Coronary artery (tissue), 2 donors: Measurements from ENCODE around the gene SCN3A.

Experiments
- DNase-seq: peaks from one replicate; pipeline ENCODE4 v3.0.0-alpha.2; 2017; ENCODE audit warnings: low spot score
- H3K27ac ChIP-seq, 2 donors: fragments of 200-600 bp; sonication (generic); one replicate each; pipeline ENCODE4 v1.5.1; 2016 to 2019
- H3K4me3 ChIP-seq: fragments of 200-600 bp; sonication (generic); 2 replicates; pipeline ENCODE4 v1.5.1; 2016; ENCODE audit warnings: mild to moderate bottlenecking, moderate library complexity
- TF ChIP-seq, protein P1 (sequence below): fragments of 200-600 bp; sonication (generic); IDR thresholded peaks from one replicate; pipeline ENCODE4 v1.5.1; 2019; ENCODE audit warnings: antibody characterized with exemption

The SCN3A gene

GRCh38 chr2:165105926-165106325 is 97.9 kb downstream of the SCN3A start:
- TF ChIP-seq, protein P1, sequence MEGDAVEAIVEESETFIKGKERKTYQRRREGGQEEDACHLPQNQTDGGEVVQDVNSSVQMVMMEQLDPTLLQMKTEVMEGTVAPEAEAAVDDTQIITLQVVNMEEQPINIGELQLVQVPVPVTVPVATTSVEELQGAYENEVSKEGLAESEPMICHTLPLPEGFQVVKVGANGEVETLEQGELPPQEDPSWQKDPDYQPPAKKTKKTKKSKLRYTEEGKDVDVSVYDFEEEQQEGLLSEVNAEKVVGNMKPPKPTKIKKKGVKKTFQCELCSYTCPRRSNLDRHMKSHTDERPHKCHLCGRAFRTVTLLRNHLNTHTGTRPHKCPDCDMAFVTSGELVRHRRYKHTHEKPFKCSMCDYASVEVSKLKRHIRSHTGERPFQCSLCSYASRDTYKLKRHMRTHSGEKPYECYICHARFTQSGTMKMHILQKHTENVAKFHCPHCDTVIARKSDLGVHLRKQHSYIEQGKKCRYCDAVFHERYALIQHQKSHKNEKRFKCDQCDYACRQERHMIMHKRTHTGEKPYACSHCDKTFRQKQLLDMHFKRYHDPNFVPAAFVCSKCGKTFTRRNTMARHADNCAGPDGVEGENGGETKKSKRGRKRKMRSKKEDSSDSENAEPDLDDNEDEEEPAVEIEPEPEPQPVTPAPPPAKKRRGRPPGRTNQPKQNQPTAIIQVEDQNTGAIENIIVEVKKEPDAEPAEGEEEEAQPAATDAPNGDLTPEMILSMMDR: no peak
- H3K27ac ChIP-seq: no peak overlapping the region
- no peak overlapping the region for H3K4me3 ChIP-seq
- no peak for DNase-seq

GRCh38 chr2:165087933-165088901 is 115.6 kb downstream of the SCN3A start:
- Histone ChIP-seq H3K27ac (no peak overlapping the region), H3K4me3 (no peak overlapping the region)
- TF ChIP-seq, protein P1: no peak
- no peak for DNase-seq

GRCh38 chr2:165086337-165086736 is 117.5 kb downstream of the SCN3A start:
- TF ChIP-seq, protein P1: no peak

DNA sequence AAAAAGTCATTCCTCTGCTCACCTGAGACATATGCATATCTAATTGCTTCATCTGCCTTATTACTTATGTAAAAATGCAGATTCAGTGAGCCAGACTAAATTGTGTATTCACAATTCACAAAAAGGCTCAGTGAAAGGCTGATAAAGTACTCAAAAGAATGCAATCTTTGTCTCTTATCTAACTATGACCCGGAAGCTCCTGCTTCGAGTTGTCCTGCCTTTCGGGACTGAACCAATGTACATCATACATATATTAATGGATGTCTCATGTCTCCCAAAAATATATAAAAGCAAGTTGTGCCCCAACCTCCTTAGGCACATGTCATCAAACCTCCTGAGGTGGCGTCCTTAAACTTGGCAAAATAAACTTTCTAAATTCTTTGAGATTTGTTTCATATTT is 120.5 kb downstream of the SCN3A start:
- Histone ChIP-seq H3K27ac (no peak overlapping the region), H3K4me3 (no peak overlapping the region)
- no peak for DNase-seq
- TF ChIP-seq, protein P1: no peak

More at GRCh38 chr2:165086337-165086736, 117.5 kb downstream of the SCN3A start:
- H3K27ac ChIP-seq: no peak overlapping the region
- H3K4me3 ChIP-seq: no peak overlapping the region
- no peak for DNase-seq

DNA sequence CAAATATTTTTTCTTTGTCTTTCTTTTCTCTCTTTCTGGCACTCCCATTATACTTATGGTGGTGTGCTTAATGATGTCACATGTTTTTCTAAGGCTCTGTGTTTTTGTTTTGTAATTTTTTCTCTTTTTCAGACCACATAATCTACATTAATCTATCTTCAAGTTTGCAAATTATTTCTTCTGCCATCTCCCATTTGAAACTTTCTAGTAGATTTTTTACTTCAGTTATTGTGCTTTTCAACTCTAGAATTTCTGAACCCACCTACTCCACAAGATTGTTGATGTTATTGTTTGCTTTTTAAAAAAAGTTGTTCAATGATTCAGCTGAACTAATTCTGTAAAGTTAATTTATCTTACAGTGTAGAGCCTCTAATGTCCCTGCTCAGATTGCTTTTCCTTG is 121.4 kb downstream of the SCN3A start:
- no peak for DNase-seq
- no peak overlapping the region for H3K4me3 ChIP-seq
- no peak overlapping the region for H3K27ac ChIP-seq
- TF ChIP-seq, protein P1: no peak

DNA sequence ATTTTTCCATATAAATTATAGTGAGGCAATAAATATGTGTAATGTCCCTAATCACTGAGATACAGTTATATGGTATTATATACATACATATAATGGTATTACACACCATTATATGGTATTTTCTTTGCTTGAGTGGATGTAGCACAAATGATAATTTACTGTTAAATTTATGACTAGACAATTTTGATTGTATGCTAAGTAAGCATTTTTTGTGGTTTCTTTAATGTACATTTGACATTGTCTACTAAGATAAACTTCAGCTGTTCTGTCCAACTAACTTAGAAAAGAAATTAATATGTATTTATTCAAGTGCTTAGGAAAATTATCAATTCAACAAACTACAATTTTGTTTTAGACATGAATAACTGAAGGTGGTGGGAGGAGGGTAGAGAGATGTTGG is 122.6 kb downstream of the SCN3A start:
- TF ChIP-seq, protein P1: no peak
- Histone ChIP-seq H3K4me3 (no peak overlapping the region), H3K27ac (no peak overlapping the region)
- DNase-seq: no peak

DNA sequence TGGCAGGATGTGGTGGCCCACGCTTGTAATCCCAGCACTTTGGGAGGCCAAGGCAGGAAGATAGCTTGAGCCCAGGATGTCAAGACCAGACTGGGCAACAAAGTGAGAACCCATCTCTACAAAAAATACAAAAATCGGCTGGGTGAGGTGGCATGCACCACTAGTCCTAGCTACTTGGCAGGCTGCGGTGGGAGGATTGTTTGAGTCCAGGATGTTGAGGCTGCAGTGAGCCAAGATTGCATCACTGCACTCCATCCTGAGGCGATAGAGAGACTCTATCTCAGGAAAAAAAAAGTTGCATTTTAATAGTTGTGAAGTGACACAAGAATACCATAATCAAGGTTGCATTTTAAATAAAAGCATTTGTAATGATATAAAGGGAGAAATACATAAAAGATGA is 124.4 kb downstream of the SCN3A start:
- no peak overlapping the region for H3K4me3 ChIP-seq
- no peak for DNase-seq
- TF ChIP-seq, protein P1: no peak
- no peak overlapping the region for H3K27ac ChIP-seq
